ENCODE results near the gene SHMT2. TPM values are rescaled to one million over a fixed set of nuclear protein-coding genes. Genes with fewer than 3 reads are reported as not detected.

The SHMT2 gene
- total RNA-seq, 1 experiment from 2014 or later = 274 TPM

GRCh38 chr12:57203791-57204190 is 25.7 kb upstream of the SHMT2 start:
- Histone ChIP-seq H3K36me3 (ENCODE audit: insufficient read depth, low read length, poor library complexity, severe bottlenecking) (peaks cover 9% of the 10 kb centered on the region), H3K4me3 (ENCODE audit: low read depth, low read length, poor library complexity, severe bottlenecking) (no peak overlapping the region), H3K27me3 (replicated peaks; ENCODE audit: insufficient read depth, low read depth, low read length, poor library complexity) (no peaks in the 10 kb centered on the region), H3K9me3 (ENCODE audit: low read depth, low read length, poor library complexity, severe bottlenecking) (no peaks in the 10 kb centered on the region), H3K27ac (ENCODE audit: low read depth, low read length, poor library complexity, severe bottlenecking) (no peak overlapping the region), H3K4me1 (ENCODE audit: insufficient read depth, low read length, poor library complexity, severe bottlenecking) (no peaks in the 10 kb centered on the region)
- DNase-seq (ENCODE audit: low spot score) = no peak
- no peak for TF ChIP-seq CTCF (conservative IDR thresholded peaks at IDR 0.05; ENCODE audit: low read depth, low read length)
- no peak for TF ChIP-seq EZH2 (IDR thresholded peaks at IDR 0.05; ENCODE audit: borderline replicate concordance, low read depth, low read length, poor library complexity, severe bottlenecking)
- CTCF ChIA-PET = no interaction called here
- POLR2A ChIA-PET (ENCODE audit: low non-redundant PET) = no interaction called here
- intact Hi-C loops (cut with micrococcal nuclease; ENCODE audit: unreplicated experiment) = no loop called here
- BruUV-seq (replicated peaks) = no TSS peak

- Histone ChIP-seq H3K4me1 (ENCODE audit: insufficient read depth, low read length, poor library complexity, severe bottlenecking) (no peaks in the 10 kb centered on the region), H3K9me3 (ENCODE audit: low read depth, low read length, poor library complexity, severe bottlenecking) (no peaks in the 10 kb centered on the region), H3K27ac (ENCODE audit: low read depth, low read length, poor library complexity, severe bottlenecking) (no peak overlapping the region), H3K4me3 (ENCODE audit: low read depth, low read length, poor library complexity, severe bottlenecking) (no peak overlapping the region), H3K27me3 (replicated peaks; ENCODE audit: insufficient read depth, low read depth, low read length, poor library complexity) (no peaks in the 10 kb centered on the region), H3K36me3 (ENCODE audit: insufficient read depth, low read length, poor library complexity, severe bottlenecking) (peaks cover 8% of the 10 kb centered on the region)
- CTCF ChIA-PET = no interaction called here
- no peak for DNase-seq (ENCODE audit: low spot score)
- POLR2A ChIA-PET (ENCODE audit: low non-redundant PET) = no interaction called here
- TF ChIP-seq EZH2 (IDR thresholded peaks at IDR 0.05; ENCODE audit: borderline replicate concordance, low read depth, low read length, poor library complexity, severe bottlenecking) (no peak), CTCF (conservative IDR thresholded peaks at IDR 0.05; ENCODE audit: low read depth, low read length) (no peak)
- BruUV-seq (replicated peaks) = no TSS peak
- intact Hi-C loops (cut with micrococcal nuclease; ENCODE audit: unreplicated experiment) = no loop called here
Measured at GRCh38 chr12:57204454-57204853, 25.1 kb upstream of the SHMT2 start.

- ChIA-PET CTCF (no interaction called here), POLR2A (ENCODE audit: low non-redundant PET) (no interaction called here)
- no peak overlapping the region for H3K27ac ChIP-seq (ENCODE audit: low read depth, low read length, poor library complexity, severe bottlenecking)
- intact Hi-C loops (cut with micrococcal nuclease; ENCODE audit: unreplicated experiment) = no loop called here
- no peaks in the 10 kb centered on the region for H3K4me1 ChIP-seq (ENCODE audit: insufficient read depth, low read length, poor library complexity, severe bottlenecking)
- BruUV-seq (replicated peaks) = no TSS peak
- H3K4me3 ChIP-seq (ENCODE audit: low read depth, low read length, poor library complexity, severe bottlenecking) = no peak overlapping the region
- no peak for DNase-seq (ENCODE audit: low spot score)
- H3K9me3 ChIP-seq (ENCODE audit: low read depth, low read length, poor library complexity, severe bottlenecking) = no peaks in the 10 kb centered on the region
- peaks cover 5% of the 10 kb centered on the region for H3K36me3 ChIP-seq (ENCODE audit: insufficient read depth, low read length, poor library complexity, severe bottlenecking)
- TF ChIP-seq EZH2 (IDR thresholded peaks at IDR 0.05; ENCODE audit: borderline replicate concordance, low read depth, low read length, poor library complexity, severe bottlenecking) (no peak), CTCF (conservative IDR thresholded peaks at IDR 0.05; ENCODE audit: low read depth, low read length) (no peak)
- no peaks in the 10 kb centered on the region for H3K27me3 ChIP-seq (replicated peaks; ENCODE audit: insufficient read depth, low read depth, low read length, poor library complexity)
Measured at GRCh38 chr12:57205186-57205585, 24.3 kb upstream of the SHMT2 start.

All from A673 (cell line).